Caco-2 (cell line): ENCODE results near the gene TLE1. TPM values are rescaled to one million over a fixed set of nuclear protein-coding genes. Genes with fewer than 3 reads are reported as not detected.

Source experiments
- BruUV-seq: library from RNA; stranded (reverse); fragments of 400-500 nt; replicated peaks from 2 replicates; lab custom pipeline; 2021; lab: Mats Ljungman, UMichigan
- CTCF ChIA-PET: fragments of 300-600 bp; sonication (Branson Sonifier 250); formaldehyde crosslinking; loops from one replicate; lab custom pipeline; 2022; ENCODE audit warnings: antibody characterized with exemption; lab: Charles Lee
- POLR2A ChIA-PET: fragments of 300-600 bp; sonication (Branson Sonifier 250); formaldehyde crosslinking; loops from one replicate; lab custom pipeline; 2022; ENCODE audit warnings: antibody characterized with exemption; lab: Charles Lee
- DNase-seq, 2 experiments: peaks; one replicate each; pipeline versions ENCODE4 v3.0.0 to v3.0.0-alpha.2; 2020 to 2022
- H3K27me3 ChIP-seq: replicated peaks from 2 replicates; pipeline ENCODE4 v1.6.0; 2011; ENCODE audit warnings: low read length; ENCODE audit not compliant: control insufficient read depth, insufficient read depth
- H3K36me3 ChIP-seq: 2 replicates; pipeline ENCODE4 v1.5.1; 2011; ENCODE audit warnings: low read length; ENCODE audit not compliant: control insufficient read depth, insufficient read depth
- H3K4me1 ChIP-seq: fragments of 250-450 bp; sonication (Bioruptor Pico); 2 replicates; pipeline ENCODE4 v1.5.1; 2020; ENCODE audit warnings: mild to moderate bottlenecking
- H3K4me3 ChIP-seq: 2 replicates; pipeline ENCODE4 v1.5.1; 2011; ENCODE audit warnings: low read depth, mild to moderate bottlenecking, control low read depth, low read length
- H3K9me3 ChIP-seq: fragments of 250-450 bp; sonication (Bioruptor Pico); 2 replicates; pipeline ENCODE4 v1.5.1; 2020; ENCODE audit warnings: mild to moderate bottlenecking, moderate library complexity
- H3K27ac Mint-ChIP-seq: one replicate; pipeline ENCODE4 v1.8.0; 2022; ENCODE audit warnings: mixed read lengths; ENCODE audit not compliant: unreplicated experiment
- H3K27me3 Mint-ChIP-seq: one replicate; pipeline ENCODE4 v1.8.0; 2022; ENCODE audit warnings: mixed read lengths; ENCODE audit not compliant: insufficient read depth, unreplicated experiment
- H3K36me3 Mint-ChIP-seq: one replicate; pipeline ENCODE4 v1.8.0; 2022; ENCODE audit warnings: mild to moderate bottlenecking, mixed read lengths; ENCODE audit not compliant: insufficient read depth, unreplicated experiment
- H3K4me1 Mint-ChIP-seq: one replicate; pipeline ENCODE4 v1.8.0; 2022; ENCODE audit warnings: low read depth, mixed read lengths; ENCODE audit not compliant: unreplicated experiment
- H3K4me3 Mint-ChIP-seq: one replicate; pipeline ENCODE4 v1.8.0; 2022; ENCODE audit warnings: mild to moderate bottlenecking, moderate library complexity, mixed read lengths; ENCODE audit not compliant: unreplicated experiment
- H3K9me3 Mint-ChIP-seq: one replicate; pipeline ENCODE4 v1.8.0; 2022; ENCODE audit warnings: mixed read lengths; ENCODE audit not compliant: unreplicated experiment
- CTCF ChIP-seq, 2 experiments: fragments of 200-600 bp in 1 of 2; IDR thresholded peaks; 1 replicate in 1 of 2; 2 replicates in 1 of 2; pipeline versions ENCODE4 v1.5.1 to v1.8.0; 2011 to 2022; ENCODE audit warnings: antibody characterized with exemption in 1 of 2, control low read depth in 1 of 2, inconsistent platforms in 1 of 2, low read depth in 1 of 2, low read length in 1 of 2, mild to moderate bottlenecking in 1 of 2, moderate library complexity in 1 of 2; ENCODE audit not compliant: insufficient read depth in 1 of 2, severe bottlenecking in 1 of 2, unreplicated experiment in 1 of 2
- intact Hi-C: fragments of 100-400 bp; cut with micrococcal nuclease; formaldehyde crosslinking; loops from one replicate; pipeline ENCODE4 v1.10.0; 2022; ENCODE audit not compliant: unreplicated experiment
- total RNA-seq: library from RNA; stranded (reverse); gene quantifications from 2 replicates; pipeline ENCODE4 v1.2.3, GENCODE V29; 2022

Gene TLE1
- total RNA-seq, 1 experiment from 2014 or later, result 18.3 TPM

- no TSS peak for BruUV-seq
- CTCF ChIA-PET, result no interaction called here
- TF ChIP-seq CTCF (IDR thresholded peaks at IDR 0.05; ENCODE audit: insufficient read depth in 1 of 2, low read depth in 1 of 2, low read length in 1 of 2, severe bottlenecking in 1 of 2, unreplicated experiment in 1 of 2), result no peak
- H3K9me3 ChIP-seq, result no peaks in the 10 kb centered on the region
- Mint-ChIP-seq H3K36me3 (peaks cover 6% of the 10 kb centered on the region), H3K9me3 (no peaks in the 10 kb centered on the region), H3K4me1 (no peaks in the 10 kb centered on the region), H3K27me3 (no peaks in the 10 kb centered on the region), H3K4me3 (no peak overlapping the region), H3K27ac (no peak overlapping the region)
- H3K36me3 ChIP-seq, result no peaks in the 10 kb centered on the region
- no peak overlapping the region for H3K4me3 ChIP-seq
- no peaks in the 10 kb centered on the region for H3K4me1 ChIP-seq
- H3K27me3 ChIP-seq, result no peaks in the 10 kb centered on the region
- POLR2A ChIA-PET, result no interaction called here
- no peak for DNase-seq
- intact Hi-C loops, result no loop called here
These were observed 90.5 kb downstream of the TLE1 start for GRCh38 chr9:81598811-81599210.

GRCh38 chr9:81598123-81598497 is 91.2 kb downstream of the TLE1 start:
- Mint-ChIP-seq H3K36me3 (peaks cover 6% of the 10 kb centered on the region), H3K9me3 (no peaks in the 10 kb centered on the region), H3K4me1 (no peaks in the 10 kb centered on the region), H3K27ac (no peak overlapping the region), H3K4me3 (no peak overlapping the region), H3K27me3 (no peaks in the 10 kb centered on the region)
- intact Hi-C loops, result no loop called here
- Histone ChIP-seq H3K36me3 (no peaks in the 10 kb centered on the region), H3K4me3 (no peak overlapping the region), H3K9me3 (no peaks in the 10 kb centered on the region), H3K4me1 (no peaks in the 10 kb centered on the region), H3K27me3 (no peaks in the 10 kb centered on the region)
- CTCF ChIA-PET, result no interaction called here
- POLR2A ChIA-PET, result no interaction called here
- no peak for TF ChIP-seq CTCF (IDR thresholded peaks at IDR 0.05; ENCODE audit: insufficient read depth in 1 of 2, low read depth in 1 of 2, low read length in 1 of 2, severe bottlenecking in 1 of 2, unreplicated experiment in 1 of 2)
- no peak for DNase-seq
- BruUV-seq, result no TSS peak

GRCh38 chr9:81597419-81598122 is 91.8 kb downstream of the TLE1 start:
- Mint-ChIP-seq H3K4me1 (no peaks in the 10 kb centered on the region), H3K27me3 (no peaks in the 10 kb centered on the region), H3K9me3 (no peaks in the 10 kb centered on the region), H3K27ac (no peak overlapping the region), H3K36me3 (peaks cover 6% of the 10 kb centered on the region), H3K4me3 (no peak overlapping the region)
- intact Hi-C loops, result no loop called here
- POLR2A ChIA-PET, result no interaction called here
- H3K9me3 ChIP-seq, result no peaks in the 10 kb centered on the region
- CTCF ChIA-PET, result no interaction called here
- H3K36me3 ChIP-seq, result no peaks in the 10 kb centered on the region
- H3K27me3 ChIP-seq, result no peaks in the 10 kb centered on the region
- no peaks in the 10 kb centered on the region for H3K4me1 ChIP-seq
- TF ChIP-seq CTCF (IDR thresholded peaks at IDR 0.05; ENCODE audit: insufficient read depth in 1 of 2, low read depth in 1 of 2, low read length in 1 of 2, severe bottlenecking in 1 of 2, unreplicated experiment in 1 of 2), result no peak
- no peak overlapping the region for H3K4me3 ChIP-seq
- no peak for DNase-seq
- BruUV-seq, result no TSS peak
